Measurements from ENCODE around the gene MAPRE3.

DNA sequence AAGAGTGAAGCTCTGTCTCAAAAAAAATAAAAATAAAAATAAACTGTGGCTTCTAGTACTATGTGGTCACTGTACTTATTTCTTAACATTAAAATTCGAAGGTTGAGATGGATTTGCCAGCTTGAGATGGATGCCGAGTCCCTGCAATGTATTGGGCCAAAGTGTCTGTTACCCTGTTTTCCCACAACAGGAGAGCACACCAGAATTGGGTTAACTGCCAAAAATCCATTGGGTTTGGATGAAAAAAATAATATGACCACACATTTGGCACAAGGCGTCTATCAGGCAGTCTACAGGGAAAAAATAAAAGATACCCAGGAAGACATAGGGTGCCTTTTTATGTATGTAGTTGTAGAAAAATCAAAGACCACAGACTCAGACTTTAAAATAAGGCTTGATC lies 19.2 kb upstream of the MAPRE3 start:
- TF ChIP-seq, protein P1, sequence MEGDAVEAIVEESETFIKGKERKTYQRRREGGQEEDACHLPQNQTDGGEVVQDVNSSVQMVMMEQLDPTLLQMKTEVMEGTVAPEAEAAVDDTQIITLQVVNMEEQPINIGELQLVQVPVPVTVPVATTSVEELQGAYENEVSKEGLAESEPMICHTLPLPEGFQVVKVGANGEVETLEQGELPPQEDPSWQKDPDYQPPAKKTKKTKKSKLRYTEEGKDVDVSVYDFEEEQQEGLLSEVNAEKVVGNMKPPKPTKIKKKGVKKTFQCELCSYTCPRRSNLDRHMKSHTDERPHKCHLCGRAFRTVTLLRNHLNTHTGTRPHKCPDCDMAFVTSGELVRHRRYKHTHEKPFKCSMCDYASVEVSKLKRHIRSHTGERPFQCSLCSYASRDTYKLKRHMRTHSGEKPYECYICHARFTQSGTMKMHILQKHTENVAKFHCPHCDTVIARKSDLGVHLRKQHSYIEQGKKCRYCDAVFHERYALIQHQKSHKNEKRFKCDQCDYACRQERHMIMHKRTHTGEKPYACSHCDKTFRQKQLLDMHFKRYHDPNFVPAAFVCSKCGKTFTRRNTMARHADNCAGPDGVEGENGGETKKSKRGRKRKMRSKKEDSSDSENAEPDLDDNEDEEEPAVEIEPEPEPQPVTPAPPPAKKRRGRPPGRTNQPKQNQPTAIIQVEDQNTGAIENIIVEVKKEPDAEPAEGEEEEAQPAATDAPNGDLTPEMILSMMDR (IDR thresholded peaks at IDR 0.05; ENCODE audit: extremely low read depth in 1 of 2, insufficient read depth in 1 of 2, low read depth in 1 of 2, low read length in 2 of 2), result no peak
- no peak for TF ChIP-seq POLR2AphosphoS5 (IDR thresholded peaks at IDR 0.05; ENCODE audit: insufficient read depth, low read depth, low read length)
- TF ChIP-seq MYC (IDR thresholded peaks at IDR 0.05; ENCODE audit: low read depth, low read length), result no peak
- TF ChIP-seq, protein P2, sequence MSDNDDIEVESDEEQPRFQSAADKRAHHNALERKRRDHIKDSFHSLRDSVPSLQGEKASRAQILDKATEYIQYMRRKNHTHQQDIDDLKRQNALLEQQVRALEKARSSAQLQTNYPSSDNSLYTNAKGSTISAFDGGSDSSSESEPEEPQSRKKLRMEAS (IDR thresholded peaks at IDR 0.05; ENCODE audit: insufficient read depth, insufficient read length), result no peak
- no peak for TF ChIP-seq EZH2 (IDR thresholded peaks at IDR 0.05; ENCODE audit: borderline replicate concordance, low read depth, low read length, severe bottlenecking)

Data from endothelial cell of umbilical vein (primary cell).